Liver (tissue), 9 donors: ENCODE results near the gene TMEM145. TPM values are rescaled to one million over a fixed set of nuclear protein-coding genes. Genes with fewer than 3 reads are reported as not detected.

Source experiments
- DNase-seq: peaks from one replicate; pipeline ENCODE4 v3.0.0-alpha.2; 2017; ENCODE audit warnings: low spot score
- H3K27ac ChIP-seq, 2 donors: one replicate each; pipeline ENCODE4 v1.7.0; 2013; ENCODE audit warnings: inconsistent platforms in 2 of 2, low read length in 2 of 2, control low read depth in 1 of 2, low read depth in 1 of 2, mild to moderate bottlenecking in 1 of 2
- H3K27me3 ChIP-seq, 4 donors: one replicate each; pipeline versions ENCODE4 v1.6.1 to v1.7.0; 2013; ENCODE audit warnings: low read length in 3 of 4, inconsistent platforms in 1 of 4, mild to moderate bottlenecking in 1 of 4, moderate library complexity in 1 of 4; ENCODE audit not compliant: control insufficient read depth in 4 of 4, insufficient read depth in 4 of 4
- H3K36me3 ChIP-seq, 4 donors: one replicate each; pipeline versions ENCODE4 v1.6.1 to v1.7.0; 2013; ENCODE audit warnings: low read length in 3 of 4, mild to moderate bottlenecking in 3 of 4, low read depth in 1 of 4, moderate library complexity in 1 of 4; ENCODE audit not compliant: control insufficient read depth in 4 of 4, insufficient read depth in 3 of 4
- H3K4me1 ChIP-seq, 4 donors: one replicate each; pipeline versions ENCODE4 v1.6.1 to v1.7.0; 2013; ENCODE audit warnings: low read length in 3 of 4, mild to moderate bottlenecking in 3 of 4, moderate library complexity in 1 of 4; ENCODE audit not compliant: control insufficient read depth in 4 of 4, insufficient read depth in 4 of 4
- H3K4me3 ChIP-seq, 3 donors: one replicate each; pipeline versions ENCODE4 v1.6.1 to v1.7.0; 2013; ENCODE audit warnings: low read length in 3 of 3, control low read depth in 1 of 3, low read depth in 1 of 3, mild to moderate bottlenecking in 1 of 3
- H3K9ac ChIP-seq, 2 donors: one replicate each; pipeline ENCODE4 v1.7.0; 2013; ENCODE audit warnings: low read length in 2 of 2, mild to moderate bottlenecking in 2 of 2, moderate library complexity in 2 of 2, control low read depth in 1 of 2, low read depth in 1 of 2
- H3K9me3 ChIP-seq, 4 donors: one replicate each; pipeline versions ENCODE4 v1.6.1 to v1.7.0; 2013; ENCODE audit warnings: low read length in 3 of 4; ENCODE audit not compliant: control insufficient read depth in 4 of 4
- ATF3 ChIP-seq: IDR thresholded peaks from 2 replicates; pipeline ENCODE4 v1.6.1; 2016; ENCODE audit warnings: antibody characterized with exemption
- EGR1 ChIP-seq, 2 donors: IDR thresholded peaks; 2 replicates each; pipeline ENCODE4 v1.6.1; 2016 to 2018; ENCODE audit warnings: antibody characterized with exemption in 2 of 2, low read depth in 2 of 2
- FOXA1 ChIP-seq: IDR thresholded peaks from 2 replicates; pipeline ENCODE4 v1.6.1; 2016; ENCODE audit warnings: antibody characterized with exemption
- FOXA2 ChIP-seq: IDR thresholded peaks from 2 replicates; pipeline ENCODE4 v1.6.1; 2016; ENCODE audit warnings: antibody characterized with exemption
- GABPA ChIP-seq, 2 donors: IDR thresholded peaks in 1 of 2; conservative IDR thresholded peaks in 1 of 2; 2 replicates each; pipeline ENCODE4 v1.6.1; 2016; ENCODE audit warnings: antibody characterized with exemption in 2 of 2, mild to moderate bottlenecking in 1 of 2, moderate library complexity in 1 of 2
- HNF4A ChIP-seq, 2 donors: conservative IDR thresholded peaks; 2 replicates each; pipeline ENCODE4 v1.6.1; 2016; ENCODE audit warnings: antibody characterized with exemption in 2 of 2, mild to moderate bottlenecking in 2 of 2
- HNF4G ChIP-seq: IDR thresholded peaks from 2 replicates; pipeline ENCODE4 v1.6.1; 2016; ENCODE audit warnings: antibody characterized with exemption
- JUND ChIP-seq, 2 donors: IDR thresholded peaks; 2 replicates each; pipeline ENCODE4 v1.6.1; 2016; ENCODE audit warnings: antibody characterized with exemption in 2 of 2
- NR2F2 ChIP-seq: IDR thresholded peaks from 2 replicates; pipeline ENCODE4 v1.6.1; 2016; ENCODE audit warnings: antibody characterized with exemption
- RAD21 ChIP-seq, 2 donors: IDR thresholded peaks; 2 replicates each; pipeline ENCODE4 v1.6.1; 2016; ENCODE audit warnings: antibody characterized with exemption in 2 of 2, mild to moderate bottlenecking in 2 of 2
- RXRA ChIP-seq, 2 donors: IDR thresholded peaks; 2 replicates each; pipeline ENCODE4 v1.6.1; 2017 to 2018; ENCODE audit warnings: antibody characterized with exemption in 2 of 2, mild to moderate bottlenecking in 1 of 2
- SP1 ChIP-seq: IDR thresholded peaks from 2 replicates; pipeline ENCODE4 v1.6.1; 2018; ENCODE audit warnings: antibody characterized with exemption, mild to moderate bottlenecking
- TAF1 ChIP-seq: conservative IDR thresholded peaks from 2 replicates; pipeline ENCODE4 v1.6.1; 2016; ENCODE audit warnings: antibody characterized with exemption, mild to moderate bottlenecking
- YY1 ChIP-seq: IDR thresholded peaks from 2 replicates; pipeline ENCODE4 v1.6.1; 2016; ENCODE audit warnings: antibody characterized with exemption, mild to moderate bottlenecking
- ZBTB33 ChIP-seq: IDR thresholded peaks from 2 replicates; pipeline ENCODE4 v1.6.1; 2016; ENCODE audit warnings: antibody characterized with exemption
- WGBS: extraction: QIAGEN DNeasy Blood & Tissue Kit; methylation state at CpG from one replicate; pipeline ENCODE4 v1.1.7; 2013; 5-methylcytosine and 5-hydroxymethylcytosine counted together
- polyA plus RNA-seq, 2 donors: library from polyadenylated mRNA; stranded (reverse) in 1 of 2; unstranded in 1 of 2; fragments of 200-250 nt in 1 of 2; fragments of >200 nt in 1 of 2; fragmentation: Nextera tagmentation in 1 of 2; extraction: Ambion mirVana in 1 of 2; gene quantifications; one replicate each; pipeline versions ENCODE4 v1.2.1 to v1.2.3, GENCODE V29; 2013 to 2015
- total RNA-seq, 2 donors: library from RNA; depleted of rRNA; stranded (reverse); fragments of >200 nt; gene quantifications; one replicate each; pipeline ENCODE4 v1.2.3, GENCODE V29; 2014
- TF ChIP-seq, protein P1 (sequence below): IDR thresholded peaks from 2 replicates; pipeline ENCODE4 v1.6.1; 2016; ENCODE audit warnings: antibody characterized with exemption, mild to moderate bottlenecking
- TF ChIP-seq, protein P2 (sequence below): fragments of 150-350 bp; IDR thresholded peaks from 2 replicates; pipeline ENCODE4 v1.5.1; 2017; ENCODE audit warnings: improper control_type of control experiment, low read depth, low read length; ENCODE audit not compliant: missing input control
- TF ChIP-seq, protein P3 (sequence below): IDR thresholded peaks from 2 replicates; pipeline ENCODE4 v1.6.1; 2016; ENCODE audit warnings: antibody characterized with exemption
- donor health status: healthy.
- donor health status: healthy.
- donor health status: healthy.
- donor health status: healthy.
- donor health status: healthy.

TMEM145 gene
- total and polyA plus RNA-seq, 4 donors, result 0.02 to 0.08 TPM; not detected in 2

GRCh38 chr19:42313840-42314755, 989 bp downstream of the TMEM145 start:
- 29% methylated on average over 26 of the region's 26 CpGs for WGBS
- H3K27ac ChIP-seq, result no peak overlapping the region
- no peak overlapping the region for H3K9ac ChIP-seq

More at GRCh38 chr19:42313840-42314755, 989 bp downstream of the TMEM145 start:
- H3K9me3 ChIP-seq, result no peaks in the 10 kb centered on the region
- no peaks in the 10 kb centered on the region for H3K27me3 ChIP-seq
- H3K4me3 ChIP-seq, result peak overlapping the region in 1 of 3 donors; percentile 47
- peaks cover 2 to 11% (median 8%) of the 10 kb centered on the region in 4 donors for H3K4me1 ChIP-seq
- no peaks in the 10 kb centered on the region for H3K36me3 ChIP-seq
- TF ChIP-seq TAF1 (no peak), NR2F2 (no peak), HNF4A (conservative IDR thresholded peaks at IDR 0.05) (no peak), ZBTB33 (no peak), ATF3 (no peak), YY1 (no peak), RAD21 (IDR thresholded peaks at IDR 0.05) (no peak), GABPA (IDR thresholded peaks at IDR 0.05 in 1 of 2, conservative IDR thresholded peaks at IDR 0.05 in 1 of 2) (no peak), HNF4G (no peak), SP1 (no peak), RXRA (IDR thresholded peaks at IDR 0.05) (no peak), FOXA1 (no peak), FOXA2 (no peak), JUND (IDR thresholded peaks at IDR 0.05) (no peak), EGR1 (IDR thresholded peaks at IDR 0.05; ENCODE audit: low read depth in 2 of 2) (no peak)
- TF ChIP-seq, protein P1, sequence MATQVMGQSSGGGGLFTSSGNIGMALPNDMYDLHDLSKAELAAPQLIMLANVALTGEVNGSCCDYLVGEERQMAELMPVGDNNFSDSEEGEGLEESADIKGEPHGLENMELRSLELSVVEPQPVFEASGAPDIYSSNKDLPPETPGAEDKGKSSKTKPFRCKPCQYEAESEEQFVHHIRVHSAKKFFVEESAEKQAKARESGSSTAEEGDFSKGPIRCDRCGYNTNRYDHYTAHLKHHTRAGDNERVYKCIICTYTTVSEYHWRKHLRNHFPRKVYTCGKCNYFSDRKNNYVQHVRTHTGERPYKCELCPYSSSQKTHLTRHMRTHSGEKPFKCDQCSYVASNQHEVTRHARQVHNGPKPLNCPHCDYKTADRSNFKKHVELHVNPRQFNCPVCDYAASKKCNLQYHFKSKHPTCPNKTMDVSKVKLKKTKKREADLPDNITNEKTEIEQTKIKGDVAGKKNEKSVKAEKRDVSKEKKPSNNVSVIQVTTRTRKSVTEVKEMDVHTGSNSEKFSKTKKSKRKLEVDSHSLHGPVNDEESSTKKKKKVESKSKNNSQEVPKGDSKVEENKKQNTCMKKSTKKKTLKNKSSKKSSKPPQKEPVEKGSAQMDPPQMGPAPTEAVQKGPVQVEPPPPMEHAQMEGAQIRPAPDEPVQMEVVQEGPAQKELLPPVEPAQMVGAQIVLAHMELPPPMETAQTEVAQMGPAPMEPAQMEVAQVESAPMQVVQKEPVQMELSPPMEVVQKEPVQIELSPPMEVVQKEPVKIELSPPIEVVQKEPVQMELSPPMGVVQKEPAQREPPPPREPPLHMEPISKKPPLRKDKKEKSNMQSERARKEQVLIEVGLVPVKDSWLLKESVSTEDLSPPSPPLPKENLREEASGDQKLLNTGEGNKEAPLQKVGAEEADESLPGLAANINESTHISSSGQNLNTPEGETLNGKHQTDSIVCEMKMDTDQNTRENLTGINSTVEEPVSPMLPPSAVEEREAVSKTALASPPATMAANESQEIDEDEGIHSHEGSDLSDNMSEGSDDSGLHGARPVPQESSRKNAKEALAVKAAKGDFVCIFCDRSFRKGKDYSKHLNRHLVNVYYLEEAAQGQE, result no peak
- TF ChIP-seq, protein P2, sequence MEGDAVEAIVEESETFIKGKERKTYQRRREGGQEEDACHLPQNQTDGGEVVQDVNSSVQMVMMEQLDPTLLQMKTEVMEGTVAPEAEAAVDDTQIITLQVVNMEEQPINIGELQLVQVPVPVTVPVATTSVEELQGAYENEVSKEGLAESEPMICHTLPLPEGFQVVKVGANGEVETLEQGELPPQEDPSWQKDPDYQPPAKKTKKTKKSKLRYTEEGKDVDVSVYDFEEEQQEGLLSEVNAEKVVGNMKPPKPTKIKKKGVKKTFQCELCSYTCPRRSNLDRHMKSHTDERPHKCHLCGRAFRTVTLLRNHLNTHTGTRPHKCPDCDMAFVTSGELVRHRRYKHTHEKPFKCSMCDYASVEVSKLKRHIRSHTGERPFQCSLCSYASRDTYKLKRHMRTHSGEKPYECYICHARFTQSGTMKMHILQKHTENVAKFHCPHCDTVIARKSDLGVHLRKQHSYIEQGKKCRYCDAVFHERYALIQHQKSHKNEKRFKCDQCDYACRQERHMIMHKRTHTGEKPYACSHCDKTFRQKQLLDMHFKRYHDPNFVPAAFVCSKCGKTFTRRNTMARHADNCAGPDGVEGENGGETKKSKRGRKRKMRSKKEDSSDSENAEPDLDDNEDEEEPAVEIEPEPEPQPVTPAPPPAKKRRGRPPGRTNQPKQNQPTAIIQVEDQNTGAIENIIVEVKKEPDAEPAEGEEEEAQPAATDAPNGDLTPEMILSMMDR, result no peak
- TF ChIP-seq, protein P3, sequence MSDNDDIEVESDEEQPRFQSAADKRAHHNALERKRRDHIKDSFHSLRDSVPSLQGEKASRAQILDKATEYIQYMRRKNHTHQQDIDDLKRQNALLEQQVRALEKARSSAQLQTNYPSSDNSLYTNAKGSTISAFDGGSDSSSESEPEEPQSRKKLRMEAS, result no peak
- no peak for DNase-seq
